Glutamatergic neuron (in vitro differentiated cells): ENCODE data around the gene PDCL3. TPM values are rescaled to one million over a fixed set of nuclear protein-coding genes. Genes with fewer than 3 reads are reported as not detected.

Experiments
- DNase-seq: peaks from one replicate; pipeline ENCODE4 v3.0.0; 2022
- H3K27ac Mint-ChIP-seq: one replicate; pipeline ENCODE4 v1.8.0; 2020; ENCODE audit warnings: mild to moderate bottlenecking, mixed read lengths, inconsistent platforms; ENCODE audit not compliant: unreplicated experiment
- H3K27me3 Mint-ChIP-seq: one replicate; pipeline ENCODE4 v1.8.0; 2020; ENCODE audit warnings: mild to moderate bottlenecking, moderate library complexity, mixed read lengths, inconsistent platforms; ENCODE audit not compliant: unreplicated experiment
- H3K36me3 Mint-ChIP-seq: one replicate; pipeline ENCODE4 v1.8.0; 2020; ENCODE audit warnings: mild to moderate bottlenecking, mixed read lengths, inconsistent platforms; ENCODE audit not compliant: unreplicated experiment
- H3K4me1 Mint-ChIP-seq: one replicate; pipeline ENCODE4 v1.8.0; 2020; ENCODE audit warnings: mild to moderate bottlenecking, low read depth, mixed read lengths, inconsistent platforms; ENCODE audit not compliant: unreplicated experiment
- H3K4me3 Mint-ChIP-seq: one replicate; pipeline ENCODE4 v1.8.0; 2020; ENCODE audit warnings: mild to moderate bottlenecking, mixed read lengths, inconsistent platforms; ENCODE audit not compliant: unreplicated experiment
- H3K9me3 Mint-ChIP-seq: one replicate; pipeline ENCODE4 v1.8.0; 2020; ENCODE audit warnings: mild to moderate bottlenecking, moderate library complexity, mixed read lengths, inconsistent platforms; ENCODE audit not compliant: unreplicated experiment
- total RNA-seq: library from RNA; stranded (reverse); fragmentation: NEBNext Ultra II Directional; extraction: Animal tissue kit (Norgen Biotek cat#: 25700); gene quantifications from one replicate; pipeline ENCODE4 v1.2.1, GENCODE V29; 2021; ENCODE audit not compliant: unreplicated experiment
- TF ChIP-seq, protein P1 (sequence below): fragments of 200-600 bp; sonication (generic); IDR thresholded peaks from one replicate; pipeline ENCODE4 v1.5.0; 2021; ENCODE audit not compliant: partially characterized antibody, unreplicated experiment

PDCL3 gene
- total RNA-seq, 1 donor from 2014 or later: 24.9 TPM

DNA sequence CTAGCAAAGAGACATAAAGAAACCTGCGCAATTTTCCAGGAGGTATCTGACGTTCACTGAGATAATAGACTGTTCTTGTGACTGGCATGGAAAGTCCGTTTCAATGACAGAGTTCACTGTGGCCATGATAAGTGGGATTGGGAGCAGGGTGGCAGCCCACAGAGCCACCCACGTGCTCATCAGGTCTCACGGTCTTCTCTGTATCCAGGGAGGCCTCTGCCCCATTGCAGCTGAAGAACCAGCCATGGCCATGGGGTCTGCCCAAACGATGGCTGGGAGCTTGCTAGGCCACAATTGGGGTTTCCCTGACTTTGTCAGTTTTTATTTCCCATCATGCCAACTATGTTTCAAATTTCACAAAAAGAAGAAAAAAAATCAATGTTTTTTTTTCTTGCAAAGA is 57.2 kb downstream of the PDCL3 start:
- Mint-ChIP-seq H3K9me3 (no peaks in the 10 kb centered on the region), H3K4me3 (no peak overlapping the region), H3K27ac (no peak overlapping the region), H3K36me3 (peaks cover 9% of the 10 kb centered on the region), H3K4me1 (no peaks in the 10 kb centered on the region), H3K27me3 (peaks cover 6% of the 10 kb centered on the region)
- TF ChIP-seq, protein P1, sequence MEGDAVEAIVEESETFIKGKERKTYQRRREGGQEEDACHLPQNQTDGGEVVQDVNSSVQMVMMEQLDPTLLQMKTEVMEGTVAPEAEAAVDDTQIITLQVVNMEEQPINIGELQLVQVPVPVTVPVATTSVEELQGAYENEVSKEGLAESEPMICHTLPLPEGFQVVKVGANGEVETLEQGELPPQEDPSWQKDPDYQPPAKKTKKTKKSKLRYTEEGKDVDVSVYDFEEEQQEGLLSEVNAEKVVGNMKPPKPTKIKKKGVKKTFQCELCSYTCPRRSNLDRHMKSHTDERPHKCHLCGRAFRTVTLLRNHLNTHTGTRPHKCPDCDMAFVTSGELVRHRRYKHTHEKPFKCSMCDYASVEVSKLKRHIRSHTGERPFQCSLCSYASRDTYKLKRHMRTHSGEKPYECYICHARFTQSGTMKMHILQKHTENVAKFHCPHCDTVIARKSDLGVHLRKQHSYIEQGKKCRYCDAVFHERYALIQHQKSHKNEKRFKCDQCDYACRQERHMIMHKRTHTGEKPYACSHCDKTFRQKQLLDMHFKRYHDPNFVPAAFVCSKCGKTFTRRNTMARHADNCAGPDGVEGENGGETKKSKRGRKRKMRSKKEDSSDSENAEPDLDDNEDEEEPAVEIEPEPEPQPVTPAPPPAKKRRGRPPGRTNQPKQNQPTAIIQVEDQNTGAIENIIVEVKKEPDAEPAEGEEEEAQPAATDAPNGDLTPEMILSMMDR: no peak
- DNase-seq: no peak

DNA sequence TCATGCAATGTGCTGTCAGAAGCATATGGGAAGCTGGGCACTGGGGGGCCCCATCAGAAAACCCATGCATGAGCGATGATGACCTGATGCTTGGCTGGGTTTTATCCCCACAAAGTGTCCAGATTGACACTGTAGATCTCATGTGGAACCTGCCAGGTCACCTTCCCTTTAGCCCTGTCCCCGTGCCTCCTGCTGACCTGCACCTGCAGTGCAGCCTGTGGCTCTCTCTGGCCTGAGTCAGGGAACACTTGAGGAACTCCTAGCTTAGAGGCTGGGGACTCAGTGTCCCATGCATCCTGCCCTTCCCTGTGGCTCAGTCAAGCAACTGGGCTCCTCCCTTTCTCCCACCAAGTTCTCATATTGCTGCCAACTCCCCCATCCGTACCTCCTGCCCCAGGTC is 57.7 kb downstream of the PDCL3 start:
- H3K27me3 Mint-ChIP-seq: peaks cover 6% of the 10 kb centered on the region
- TF ChIP-seq, protein P1: no peak
- no peaks in the 10 kb centered on the region for H3K4me1 Mint-ChIP-seq
- H3K36me3 Mint-ChIP-seq: peaks cover 9% of the 10 kb centered on the region
- no peaks in the 10 kb centered on the region for H3K9me3 Mint-ChIP-seq
- H3K27ac Mint-ChIP-seq: no peak overlapping the region
- no peak for DNase-seq
- H3K4me3 Mint-ChIP-seq: no peak overlapping the region

DNA sequence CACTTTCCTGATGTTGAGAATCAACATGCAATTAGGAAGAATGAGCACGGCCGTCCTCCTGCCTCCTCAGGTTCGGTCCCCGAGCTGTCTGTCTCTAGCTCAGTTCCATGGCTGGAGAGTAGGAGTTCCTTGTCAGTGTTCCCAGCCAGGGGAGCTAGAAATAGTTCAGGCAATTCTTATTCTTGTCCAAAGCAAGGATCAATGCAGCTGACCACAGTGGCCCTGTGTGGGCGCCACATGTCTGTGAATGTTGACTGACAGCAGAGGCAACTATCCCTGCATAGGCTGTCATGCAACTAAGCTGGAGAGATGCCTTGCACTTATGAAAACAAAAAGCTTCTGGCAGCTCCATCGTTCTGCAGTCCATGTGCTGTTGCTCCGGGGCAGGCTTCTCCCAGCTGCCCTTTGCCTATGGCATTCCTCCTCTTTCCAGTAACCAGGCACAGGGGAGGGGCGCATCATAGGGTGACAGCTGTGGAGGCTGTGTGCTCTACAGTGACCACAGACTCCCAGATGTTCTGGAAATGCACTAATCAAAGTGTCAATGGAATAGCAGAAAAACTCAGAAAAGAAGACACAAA is 58.7 kb downstream of the PDCL3 start:
- no peak for DNase-seq
- Mint-ChIP-seq H3K27ac (no peak overlapping the region), H3K9me3 (no peaks in the 10 kb centered on the region), H3K4me1 (no peaks in the 10 kb centered on the region), H3K27me3 (peaks cover 6% of the 10 kb centered on the region), H3K36me3 (peaks cover 9% of the 10 kb centered on the region), H3K4me3 (no peak overlapping the region)
- TF ChIP-seq, protein P1: no peak

DNA sequence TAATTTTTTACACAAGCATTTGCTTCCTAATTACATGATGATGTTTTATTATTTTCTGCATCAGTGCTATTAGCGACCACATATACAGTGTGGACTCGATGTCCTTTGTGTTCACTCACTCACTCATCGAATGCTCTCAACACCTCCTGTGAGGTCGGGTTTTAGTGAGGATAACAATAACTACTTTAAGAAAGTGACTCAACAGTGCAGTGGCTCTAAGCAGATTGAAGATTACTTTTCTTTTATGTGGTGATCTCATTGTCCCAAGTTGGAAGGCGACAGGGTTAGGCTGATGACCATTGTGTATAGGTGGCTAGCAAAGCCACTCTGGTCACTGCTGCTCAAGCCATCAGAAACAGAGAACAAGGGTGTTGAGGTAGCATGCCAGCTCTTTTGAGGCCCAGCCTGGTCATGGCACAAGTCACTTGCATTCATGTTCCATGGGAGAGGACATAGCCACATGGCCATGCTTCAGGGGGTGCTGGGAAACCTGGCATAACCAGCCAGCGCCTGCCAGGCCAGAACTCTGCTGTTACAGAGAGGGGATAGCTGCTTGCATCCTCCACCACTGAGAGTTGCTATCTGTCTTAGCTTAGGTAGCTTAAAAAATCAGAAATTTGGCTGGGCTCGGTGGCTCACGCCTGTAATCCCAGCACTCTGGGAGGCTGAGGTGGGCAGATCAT is 60.4 kb downstream of the PDCL3 start:
- Mint-ChIP-seq H3K9me3 (no peaks in the 10 kb centered on the region), H3K36me3 (peaks cover 9% of the 10 kb centered on the region), H3K27me3 (peaks cover 5% of the 10 kb centered on the region), H3K27ac (no peak overlapping the region), H3K4me1 (no peaks in the 10 kb centered on the region), H3K4me3 (no peak overlapping the region)
- TF ChIP-seq, protein P1: no peak
- no peak for DNase-seq

DNA sequence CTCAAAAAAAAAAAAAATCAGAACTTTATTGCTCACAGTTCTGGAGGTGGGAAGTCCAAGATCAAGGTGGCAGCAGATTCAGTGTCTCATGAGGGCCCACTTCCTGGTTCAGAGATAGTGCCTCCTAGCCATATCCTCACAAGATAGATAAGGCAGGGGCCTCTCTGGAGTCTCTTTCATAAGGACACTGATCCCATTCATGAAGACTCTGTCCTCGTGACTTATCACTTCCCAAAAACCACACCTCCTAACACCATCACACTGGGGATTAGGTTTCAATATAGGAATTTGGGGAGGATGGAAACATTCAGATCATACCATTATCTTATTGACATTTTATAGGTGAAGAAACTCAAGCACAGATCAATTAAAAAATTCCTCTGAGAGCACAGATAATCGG is 61.1 kb downstream of the PDCL3 start:
- DNase-seq: no peak
- no peak overlapping the region for H3K4me3 Mint-ChIP-seq
- H3K9me3 Mint-ChIP-seq: no peaks in the 10 kb centered on the region
- TF ChIP-seq, protein P1: no peak
- H3K27me3 Mint-ChIP-seq: peaks cover 5% of the 10 kb centered on the region
- no peak overlapping the region for H3K27ac Mint-ChIP-seq
- H3K36me3 Mint-ChIP-seq: peaks cover 9% of the 10 kb centered on the region
- H3K4me1 Mint-ChIP-seq: no peaks in the 10 kb centered on the region
